ENCODE measurements around the gene ACTR2. TPM values are rescaled to one million over a fixed set of nuclear protein-coding genes. Genes with fewer than 3 reads are reported as not detected.

The ACTR2 gene
- total and polyA plus RNA-seq, 2 of the 13 experiments (the other 11 are each of a cell fraction or from before 2014, with no cell fraction given) = 51.2 to 100 TPM

DNA sequence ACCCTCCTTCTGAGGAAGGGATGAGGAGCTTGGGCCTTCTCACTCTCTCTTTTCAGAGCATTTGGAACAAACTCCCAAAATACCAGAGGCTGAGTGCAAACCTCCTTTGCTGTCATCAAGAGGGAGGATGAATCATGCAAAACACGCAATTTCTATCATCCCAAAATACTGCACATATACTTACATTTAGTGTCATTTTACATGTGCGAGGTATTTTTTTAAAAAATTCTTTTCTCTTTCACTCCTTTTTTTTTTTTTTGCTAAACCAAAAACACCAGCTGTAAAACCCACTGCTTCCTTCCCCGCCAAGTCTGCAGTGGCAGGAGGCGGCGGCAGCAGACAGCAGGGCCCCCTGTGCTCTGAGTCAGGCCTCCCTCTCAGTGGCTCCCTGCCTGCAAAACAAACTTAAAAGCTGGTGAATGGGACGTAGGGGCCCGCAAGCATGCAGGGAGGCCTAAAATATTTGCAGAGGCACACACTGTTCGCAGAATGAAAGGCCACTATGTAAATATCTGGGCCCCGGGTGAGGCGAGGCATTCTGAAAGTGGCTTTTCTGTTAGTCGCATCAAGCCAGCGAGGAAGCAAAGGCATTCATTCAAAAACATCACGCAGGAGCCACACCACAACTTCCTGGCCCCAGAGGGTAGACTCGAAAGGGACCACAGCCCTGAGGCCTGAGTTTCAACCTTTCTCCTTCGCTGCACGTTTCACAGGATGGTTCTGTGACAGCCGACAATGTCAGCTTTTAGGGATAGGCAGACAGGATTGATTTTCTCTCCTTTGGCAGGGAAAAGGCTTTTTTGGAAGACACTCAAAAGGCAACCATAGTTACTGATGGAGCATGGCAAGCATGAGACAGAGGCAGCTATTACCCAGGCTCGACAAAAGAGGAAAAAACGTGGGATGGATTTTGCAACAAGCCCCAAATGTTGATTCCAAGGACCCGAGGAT lies 73.4 kb downstream of the ACTR2 start (continued):
- TF ChIP-seq, protein P1, sequence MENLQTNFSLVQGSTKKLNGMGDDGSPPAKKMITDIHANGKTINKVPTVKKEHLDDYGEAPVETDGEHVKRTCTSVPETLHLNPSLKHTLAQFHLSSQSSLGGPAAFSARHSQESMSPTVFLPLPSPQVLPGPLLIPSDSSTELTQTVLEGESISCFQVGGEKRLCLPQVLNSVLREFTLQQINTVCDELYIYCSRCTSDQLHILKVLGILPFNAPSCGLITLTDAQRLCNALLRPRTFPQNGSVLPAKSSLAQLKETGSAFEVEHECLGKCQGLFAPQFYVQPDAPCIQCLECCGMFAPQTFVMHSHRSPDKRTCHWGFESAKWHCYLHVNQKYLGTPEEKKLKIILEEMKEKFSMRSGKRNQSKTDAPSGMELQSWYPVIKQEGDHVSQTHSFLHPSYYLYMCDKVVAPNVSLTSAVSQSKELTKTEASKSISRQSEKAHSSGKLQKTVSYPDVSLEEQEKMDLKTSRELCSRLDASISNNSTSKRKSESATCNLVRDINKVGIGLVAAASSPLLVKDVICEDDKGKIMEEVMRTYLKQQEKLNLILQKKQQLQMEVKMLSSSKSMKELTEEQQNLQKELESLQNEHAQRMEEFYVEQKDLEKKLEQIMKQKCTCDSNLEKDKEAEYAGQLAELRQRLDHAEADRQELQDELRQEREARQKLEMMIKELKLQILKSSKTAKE (CRISPR knock-in tag; IDR thresholded peaks at IDR 0.05; ENCODE audit: borderline replicate concordance) = peak; percentile 81
- no peak for TF ChIP-seq ZSCAN30 (CRISPR knock-in tag; IDR thresholded peaks at IDR 0.05)
- TF ChIP-seq ARNTL (CRISPR knock-in tag; IDR thresholded peaks at IDR 0.05) = peak; percentile 34; the same call in 1 of the 2 replicates
- TF ChIP-seq ZFP62 (CRISPR knock-in tag; IDR thresholded peaks at IDR 0.05) = no peak
- no peak for TF ChIP-seq CENPX (CRISPR knock-in tag; IDR thresholded peaks at IDR 0.05)
- no peak for TF ChIP-seq PAWR (CRISPR knock-in tag; IDR thresholded peaks at IDR 0.05; ENCODE audit: borderline replicate concordance)
- TF ChIP-seq ZNF883 (CRISPR knock-in tag; IDR thresholded peaks at IDR 0.05; ENCODE audit: not compliant biosample characterization) = peak; percentile 44
- peak; percentile 64 for TF ChIP-seq SALL2 (CRISPR knock-in tag; IDR thresholded peaks at IDR 0.05)
- TF ChIP-seq, protein P2, sequence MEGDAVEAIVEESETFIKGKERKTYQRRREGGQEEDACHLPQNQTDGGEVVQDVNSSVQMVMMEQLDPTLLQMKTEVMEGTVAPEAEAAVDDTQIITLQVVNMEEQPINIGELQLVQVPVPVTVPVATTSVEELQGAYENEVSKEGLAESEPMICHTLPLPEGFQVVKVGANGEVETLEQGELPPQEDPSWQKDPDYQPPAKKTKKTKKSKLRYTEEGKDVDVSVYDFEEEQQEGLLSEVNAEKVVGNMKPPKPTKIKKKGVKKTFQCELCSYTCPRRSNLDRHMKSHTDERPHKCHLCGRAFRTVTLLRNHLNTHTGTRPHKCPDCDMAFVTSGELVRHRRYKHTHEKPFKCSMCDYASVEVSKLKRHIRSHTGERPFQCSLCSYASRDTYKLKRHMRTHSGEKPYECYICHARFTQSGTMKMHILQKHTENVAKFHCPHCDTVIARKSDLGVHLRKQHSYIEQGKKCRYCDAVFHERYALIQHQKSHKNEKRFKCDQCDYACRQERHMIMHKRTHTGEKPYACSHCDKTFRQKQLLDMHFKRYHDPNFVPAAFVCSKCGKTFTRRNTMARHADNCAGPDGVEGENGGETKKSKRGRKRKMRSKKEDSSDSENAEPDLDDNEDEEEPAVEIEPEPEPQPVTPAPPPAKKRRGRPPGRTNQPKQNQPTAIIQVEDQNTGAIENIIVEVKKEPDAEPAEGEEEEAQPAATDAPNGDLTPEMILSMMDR (CRISPR knock-in tag; IDR thresholded peaks at IDR 0.05) = peak; percentile 41
- TF ChIP-seq ZNF781 (CRISPR knock-in tag; IDR thresholded peaks at IDR 0.05; ENCODE audit: borderline replicate concordance, not compliant biosample characterization) = peak; percentile 46
- TF ChIP-seq, protein P3, sequence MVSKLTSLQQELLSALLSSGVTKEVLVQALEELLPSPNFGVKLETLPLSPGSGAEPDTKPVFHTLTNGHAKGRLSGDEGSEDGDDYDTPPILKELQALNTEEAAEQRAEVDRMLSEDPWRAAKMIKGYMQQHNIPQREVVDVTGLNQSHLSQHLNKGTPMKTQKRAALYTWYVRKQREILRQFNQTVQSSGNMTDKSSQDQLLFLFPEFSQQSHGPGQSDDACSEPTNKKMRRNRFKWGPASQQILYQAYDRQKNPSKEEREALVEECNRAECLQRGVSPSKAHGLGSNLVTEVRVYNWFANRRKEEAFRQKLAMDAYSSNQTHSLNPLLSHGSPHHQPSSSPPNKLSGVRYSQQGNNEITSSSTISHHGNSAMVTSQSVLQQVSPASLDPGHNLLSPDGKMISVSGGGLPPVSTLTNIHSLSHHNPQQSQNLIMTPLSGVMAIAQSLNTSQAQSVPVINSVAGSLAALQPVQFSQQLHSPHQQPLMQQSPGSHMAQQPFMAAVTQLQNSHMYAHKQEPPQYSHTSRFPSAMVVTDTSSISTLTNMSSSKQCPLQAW (CRISPR knock-in tag; IDR thresholded peaks at IDR 0.05) = no peak
- TF ChIP-seq ZNF33B (CRISPR knock-in tag; IDR thresholded peaks at IDR 0.05) = peak; percentile 30; the same call in 1 of the 2 replicates
- 0 out of 2 replicates have a peak, but pooled peaks have one; percentile 15 for TF ChIP-seq ZNF121 (CRISPR knock-in tag; IDR thresholded peaks at IDR 0.05)
- TF ChIP-seq ZBTB7B (CRISPR knock-in tag; IDR thresholded peaks at IDR 0.05) = peak; percentile 94
- TF ChIP-seq, protein P4, sequence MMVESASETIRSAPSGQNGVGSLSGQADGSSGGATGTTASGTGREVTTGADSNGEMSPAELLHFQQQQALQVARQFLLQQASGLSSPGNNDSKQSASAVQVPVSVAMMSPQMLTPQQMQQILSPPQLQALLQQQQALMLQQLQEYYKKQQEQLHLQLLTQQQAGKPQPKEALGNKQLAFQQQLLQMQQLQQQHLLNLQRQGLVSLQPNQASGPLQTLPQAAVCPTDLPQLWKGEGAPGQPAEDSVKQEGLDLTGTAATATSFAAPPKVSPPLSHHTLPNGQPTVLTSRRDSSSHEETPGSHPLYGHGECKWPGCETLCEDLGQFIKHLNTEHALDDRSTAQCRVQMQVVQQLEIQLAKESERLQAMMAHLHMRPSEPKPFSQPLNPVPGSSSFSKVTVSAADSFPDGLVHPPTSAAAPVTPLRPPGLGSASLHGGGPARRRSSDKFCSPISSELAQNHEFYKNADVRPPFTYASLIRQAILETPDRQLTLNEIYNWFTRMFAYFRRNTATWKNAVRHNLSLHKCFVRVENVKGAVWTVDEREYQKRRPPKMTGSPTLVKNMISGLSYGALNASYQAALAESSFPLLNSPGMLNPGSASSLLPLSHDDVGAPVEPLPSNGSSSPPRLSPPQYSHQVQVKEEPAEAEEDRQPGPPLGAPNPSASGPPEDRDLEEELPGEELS (CRISPR knock-in tag; IDR thresholded peaks at IDR 0.05) = peak; percentile 97
- TF ChIP-seq, protein P5, sequence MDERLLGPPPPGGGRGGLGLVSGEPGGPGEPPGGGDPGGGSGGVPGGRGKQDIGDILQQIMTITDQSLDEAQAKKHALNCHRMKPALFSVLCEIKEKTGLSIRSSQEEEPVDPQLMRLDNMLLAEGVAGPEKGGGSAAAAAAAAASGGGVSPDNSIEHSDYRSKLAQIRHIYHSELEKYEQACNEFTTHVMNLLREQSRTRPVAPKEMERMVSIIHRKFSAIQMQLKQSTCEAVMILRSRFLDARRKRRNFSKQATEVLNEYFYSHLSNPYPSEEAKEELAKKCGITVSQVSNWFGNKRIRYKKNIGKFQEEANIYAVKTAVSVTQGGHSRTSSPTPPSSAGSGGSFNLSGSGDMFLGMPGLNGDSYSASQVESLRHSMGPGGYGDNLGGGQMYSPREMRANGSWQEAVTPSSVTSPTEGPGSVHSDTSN (CRISPR knock-in tag; IDR thresholded peaks at IDR 0.05) = no peak
- peak; percentile 80; the same call in 1 of the 2 replicates for TF ChIP-seq FOXJ3 (CRISPR knock-in tag; IDR thresholded peaks at IDR 0.05; ENCODE audit: borderline replicate concordance)
- TF ChIP-seq ZNF530 (CRISPR knock-in tag; IDR thresholded peaks at IDR 0.05; ENCODE audit: low read depth) = no peak
- no peak for TF ChIP-seq ZNF670 (CRISPR knock-in tag; IDR thresholded peaks at IDR 0.05; ENCODE audit: borderline replicate concordance)
- no peak for TF ChIP-seq SIN3B (IDR thresholded peaks at IDR 0.05; ENCODE audit: low read length)

All from HepG2 (cell line).